Activated naive CD4-positive, alpha-beta T cell treated with anti-CD3 and anti-CD28 coated beads, Interleukin-2, amount 50 U/mL, for 24 hours (primary cell): ENCODE results near the gene DMRTA2.

Source experiments
- H3K27ac Mint-ChIP-seq: one replicate; pipeline ENCODE4 v1.8.0; 2021; ENCODE audit warnings: mild to moderate bottlenecking, mixed read lengths
- H3K27me3 Mint-ChIP-seq: one replicate; pipeline ENCODE4 v1.8.0; 2021; ENCODE audit warnings: mixed read lengths
- H3K36me3 Mint-ChIP-seq: one replicate; pipeline ENCODE4 v1.8.0; 2021; ENCODE audit warnings: mixed read lengths
- H3K4me1 Mint-ChIP-seq: one replicate; pipeline ENCODE4 v1.8.0; 2021; ENCODE audit warnings: mixed read lengths
- H3K4me3 Mint-ChIP-seq: one replicate; pipeline ENCODE4 v1.8.0; 2021; ENCODE audit warnings: mild to moderate bottlenecking, mixed read lengths
- H3K9me3 Mint-ChIP-seq: one replicate; pipeline ENCODE4 v1.8.0; 2021; ENCODE audit warnings: mixed read lengths

Gene DMRTA2

DNA sequence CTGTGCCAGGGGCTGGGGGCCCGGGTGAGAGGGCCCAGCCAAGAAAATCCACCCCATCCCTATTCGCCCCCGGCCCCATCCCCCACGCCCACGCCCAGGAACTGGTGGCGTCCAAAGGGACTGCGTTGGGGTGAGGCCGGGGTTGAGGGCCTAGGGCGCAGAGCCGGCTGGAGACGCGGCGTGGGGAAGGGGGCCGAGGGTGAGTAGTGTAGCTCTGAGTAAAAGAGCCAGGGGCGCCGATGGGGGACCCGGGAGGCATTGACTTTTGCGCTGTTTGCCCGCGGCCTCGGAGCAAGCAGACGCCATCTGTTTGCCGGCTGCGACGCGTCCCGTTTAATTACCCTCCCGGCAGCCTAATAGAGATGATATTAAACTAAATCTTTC is 3.5 kb upstream of the DMRTA2 start:
- H3K27me3 Mint-ChIP-seq: peaks cover 73% of the 10 kb centered on the region
- no peak overlapping the region for H3K27ac Mint-ChIP-seq
- H3K9me3 Mint-ChIP-seq: no peaks in the 10 kb centered on the region
- H3K4me1 Mint-ChIP-seq: peaks cover 51% of the 10 kb centered on the region
- H3K36me3 Mint-ChIP-seq: no peaks in the 10 kb centered on the region
- H3K4me3 Mint-ChIP-seq: no peak overlapping the region

DNA sequence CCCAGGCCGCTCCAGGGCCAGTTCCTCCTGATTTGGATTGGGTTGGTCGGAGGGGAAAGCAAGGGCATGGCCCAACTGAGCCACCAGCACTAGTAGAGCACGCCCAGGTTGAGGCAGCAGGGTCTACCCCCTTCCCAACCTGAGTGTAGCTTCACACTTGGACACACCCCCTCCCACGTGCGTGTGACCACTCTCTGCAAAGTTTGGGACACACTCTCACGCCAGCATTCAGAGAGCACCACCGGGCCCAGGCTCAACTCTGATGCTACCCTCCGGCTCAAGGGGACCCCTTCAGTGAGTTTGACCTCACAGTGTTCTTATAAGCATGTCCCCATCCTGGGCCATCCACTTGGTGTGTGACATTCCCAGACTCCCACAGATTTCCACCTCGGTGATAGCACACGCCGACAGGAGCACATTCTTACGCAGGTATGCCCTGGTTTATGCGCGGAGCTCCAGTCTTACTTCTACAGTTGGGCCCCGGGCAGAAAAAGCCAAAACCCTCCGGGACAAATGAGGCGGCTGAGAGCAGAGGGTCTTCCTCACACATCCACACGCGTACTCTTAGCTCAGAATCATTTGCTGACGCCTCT is 3.0 kb upstream of the DMRTA2 start:
- peak overlapping the region; percentile 15 for H3K4me3 Mint-ChIP-seq
- H3K27me3 Mint-ChIP-seq: peaks cover 74% of the 10 kb centered on the region
- H3K36me3 Mint-ChIP-seq: no peaks in the 10 kb centered on the region
- peaks cover 54% of the 10 kb centered on the region for H3K4me1 Mint-ChIP-seq
- no peaks in the 10 kb centered on the region for H3K9me3 Mint-ChIP-seq
- no peak overlapping the region for H3K27ac Mint-ChIP-seq

DNA sequence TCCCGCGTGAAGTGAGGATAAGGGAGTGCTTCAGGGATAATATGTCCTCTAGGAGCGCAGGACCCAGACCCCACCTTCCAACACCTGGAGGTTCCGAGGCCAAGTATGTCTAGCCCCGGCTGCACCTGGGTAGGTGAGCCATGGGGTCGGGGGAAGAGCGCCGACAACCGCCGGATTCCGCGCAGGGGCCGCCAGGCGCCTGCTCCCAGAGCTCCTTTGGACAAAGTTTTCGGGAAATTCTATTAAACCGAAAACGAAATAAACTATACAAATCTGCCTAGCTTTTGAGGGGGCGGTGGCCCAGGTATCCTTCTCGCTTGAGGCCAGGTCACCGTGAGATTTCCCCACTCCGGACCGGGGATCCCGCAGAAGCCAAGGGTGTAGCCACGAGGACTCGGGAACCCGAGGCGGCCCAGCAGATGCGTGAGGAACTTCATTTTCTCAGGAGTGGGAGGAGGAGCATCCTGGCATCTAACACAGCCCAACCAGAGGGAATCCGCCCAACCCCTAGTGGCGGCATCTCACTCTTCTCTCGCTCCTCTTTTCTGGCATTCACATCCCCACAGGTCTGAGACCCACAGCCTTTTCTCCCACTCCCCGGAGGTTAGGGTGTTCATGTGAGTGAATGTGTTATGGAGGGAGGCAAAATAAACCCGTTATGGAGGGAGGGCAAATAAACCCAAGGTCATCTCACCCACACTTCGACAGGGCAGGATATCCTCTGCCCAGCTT is 2.3 kb upstream of the DMRTA2 start:
- Mint-ChIP-seq H3K4me3 (peak overlapping the region; percentile 54), H3K27me3 (peaks cover 69% of the 10 kb centered on the region), H3K9me3 (no peaks in the 10 kb centered on the region), H3K4me1 (peaks cover 54% of the 10 kb centered on the region), H3K36me3 (no peaks in the 10 kb centered on the region), H3K27ac (no peak overlapping the region)

DNA sequence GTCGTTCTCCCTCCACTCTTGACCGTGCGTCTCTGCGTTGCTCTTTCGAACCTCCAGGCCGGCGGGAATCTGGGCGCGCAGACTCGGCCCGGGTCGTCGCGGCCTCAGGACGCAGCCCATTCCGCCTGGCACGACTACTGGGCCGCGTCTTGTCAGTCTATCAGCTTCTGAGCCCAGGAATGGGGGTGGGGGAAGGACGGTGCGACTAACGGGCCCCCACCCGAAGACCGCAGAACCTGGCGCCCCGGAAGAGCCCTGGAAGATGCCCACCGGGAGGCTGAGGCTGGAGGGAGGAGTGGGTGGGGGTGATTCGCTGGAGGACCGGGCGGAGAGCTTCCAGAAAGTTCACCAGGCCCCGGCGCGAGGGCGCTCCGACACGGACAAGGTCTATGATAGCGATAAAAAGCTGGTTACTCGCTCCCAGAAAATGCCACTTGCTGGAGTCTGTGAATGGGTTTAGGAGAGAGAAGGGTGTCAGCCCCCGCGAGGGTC is 1.7 kb upstream of the DMRTA2 start:
- Mint-ChIP-seq H3K4me3 (peak overlapping the region; percentile 91), H3K27me3 (peaks cover 70% of the 10 kb centered on the region), H3K27ac (peak overlapping the region; percentile 47), H3K9me3 (no peaks in the 10 kb centered on the region), H3K36me3 (no peaks in the 10 kb centered on the region), H3K4me1 (peaks cover 57% of the 10 kb centered on the region)

DNA sequence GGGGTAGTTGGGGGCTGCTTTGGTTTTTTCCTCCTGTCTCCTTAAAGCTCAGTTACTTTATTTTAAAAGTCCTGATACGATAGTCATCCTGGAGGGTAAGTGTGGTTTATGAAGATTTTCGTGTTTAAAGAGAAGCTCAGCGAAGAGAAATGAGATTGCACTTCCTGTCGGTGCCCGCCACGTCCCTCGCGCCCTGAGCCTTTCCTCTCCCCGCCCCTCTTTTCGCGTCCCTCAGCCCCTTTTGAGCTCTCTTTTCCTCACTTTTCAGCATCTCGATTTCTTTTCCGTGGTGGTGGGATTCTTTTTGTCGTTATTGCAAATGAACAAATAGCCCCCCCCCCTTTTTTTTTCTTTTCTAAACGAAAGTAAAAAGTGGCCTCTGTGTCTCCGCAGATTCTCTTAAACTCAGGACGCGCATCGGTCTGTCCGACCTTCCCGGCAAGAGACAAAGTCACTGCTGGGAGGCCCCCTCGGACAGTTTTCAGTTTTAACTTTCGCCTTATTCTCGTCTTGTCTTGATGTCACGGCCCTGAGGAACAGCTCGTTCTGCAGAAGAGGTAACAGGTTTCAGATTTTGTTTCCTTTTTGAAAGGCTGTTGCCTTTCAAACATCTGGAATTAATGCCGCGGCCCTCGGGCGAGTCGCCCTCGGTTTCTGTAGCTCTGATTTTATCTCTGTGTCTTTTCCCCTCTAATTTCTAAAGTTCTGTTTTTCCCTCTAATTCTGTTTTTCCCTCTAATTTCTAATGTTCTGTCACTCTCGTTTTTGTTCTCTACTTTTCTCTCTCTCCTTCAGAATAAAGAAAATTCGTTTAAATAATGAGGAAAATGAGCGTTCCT is 1.0 kb upstream of the DMRTA2 start:
- Mint-ChIP-seq H3K27ac (peak overlapping the region; percentile 47), H3K36me3 (no peaks in the 10 kb centered on the region), H3K4me1 (peaks cover 59% of the 10 kb centered on the region), H3K9me3 (no peaks in the 10 kb centered on the region), H3K4me3 (peak overlapping the region; percentile 91), H3K27me3 (peaks cover 69% of the 10 kb centered on the region)

DNA sequence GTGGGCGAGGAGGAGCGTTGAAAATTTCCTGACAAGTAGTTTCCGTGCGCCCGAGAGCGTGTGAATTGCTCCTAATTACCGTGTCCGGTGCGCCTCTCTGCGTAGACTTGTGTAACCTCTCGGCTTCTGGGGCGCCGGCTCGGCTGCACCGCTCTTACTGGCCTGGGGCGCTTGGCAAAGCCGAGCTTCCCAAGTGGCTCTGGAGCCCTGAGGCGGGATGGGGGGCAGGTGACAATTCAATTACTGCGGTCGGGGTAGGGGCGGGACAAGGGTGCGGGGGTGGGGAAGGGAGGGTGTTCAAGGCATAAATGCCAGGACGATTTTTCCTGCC is 392 bp upstream of the DMRTA2 start:
- peaks cover 59% of the 10 kb centered on the region for H3K4me1 Mint-ChIP-seq
- H3K27ac Mint-ChIP-seq: no peak overlapping the region

DNA sequence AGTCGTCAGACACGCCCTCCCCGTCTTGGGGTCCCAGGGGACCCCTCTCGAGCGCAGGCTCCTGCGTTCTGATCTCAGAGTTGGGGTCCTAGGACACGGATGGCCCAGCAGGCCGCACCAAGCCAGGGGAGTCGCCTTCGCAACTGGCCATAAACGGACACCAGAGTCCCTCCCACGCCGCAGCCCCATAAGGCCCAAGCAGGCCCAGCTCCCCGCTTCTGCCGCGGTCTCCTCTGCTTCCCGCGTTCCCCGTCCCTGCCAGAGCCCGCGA is 633 bp downstream of the DMRTA2 start:
- H3K4me1 Mint-ChIP-seq: peaks cover 63% of the 10 kb centered on the region
- peaks cover 61% of the 10 kb centered on the region for H3K27me3 Mint-ChIP-seq
- no peaks in the 10 kb centered on the region for H3K36me3 Mint-ChIP-seq

More for the DNA sequence above, 392 bp upstream of the DMRTA2 start:
- Mint-ChIP-seq H3K9me3 (no peaks in the 10 kb centered on the region), H3K36me3 (no peaks in the 10 kb centered on the region), H3K27me3 (peaks cover 66% of the 10 kb centered on the region), H3K4me3 (peak overlapping the region; percentile 91)

DNA sequence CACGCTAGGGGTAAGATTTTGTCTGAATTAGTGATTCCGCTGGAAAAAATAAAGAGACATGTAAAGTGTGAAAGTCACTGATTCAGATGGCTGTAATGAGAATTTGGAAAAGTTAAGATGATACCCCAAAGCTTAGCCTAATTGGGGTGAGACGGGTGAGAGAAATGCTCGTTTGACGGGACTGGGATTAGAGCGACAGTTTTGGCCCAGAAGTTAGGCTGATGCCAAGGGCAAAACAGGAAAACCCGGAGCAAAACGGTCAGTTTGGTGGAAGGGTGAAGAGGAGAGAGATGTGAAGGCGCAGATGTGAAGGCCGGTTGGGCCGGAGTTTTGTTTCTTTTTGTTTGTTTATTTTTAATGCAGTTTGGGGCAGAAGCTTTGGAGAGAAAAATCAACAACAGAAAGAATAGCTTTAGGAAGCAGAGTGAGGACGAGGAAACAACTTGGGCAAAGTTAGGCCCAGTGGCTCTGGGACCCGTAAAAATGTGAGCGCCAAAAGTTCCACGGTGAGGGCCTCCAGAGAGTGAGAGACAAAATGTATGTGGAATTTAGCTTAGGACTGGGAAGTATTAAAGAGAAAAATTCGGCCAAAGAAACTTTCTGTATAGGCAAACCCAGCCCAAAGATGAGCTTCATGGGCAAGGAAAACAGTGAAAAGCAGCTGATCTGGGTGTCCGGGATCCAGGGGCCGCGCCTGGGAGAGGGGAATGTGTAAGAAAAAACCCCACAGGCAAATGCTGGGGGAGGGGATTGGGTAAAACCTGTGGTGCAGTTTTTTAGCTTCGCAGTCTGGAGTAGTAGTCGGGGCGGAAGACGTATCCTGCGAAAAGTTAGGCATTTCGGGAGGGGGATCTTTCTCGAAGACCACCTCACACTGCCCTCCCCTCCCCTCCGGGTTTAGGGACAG is 1.2 kb downstream of the DMRTA2 start:
- no peaks in the 10 kb centered on the region for H3K9me3 Mint-ChIP-seq
- peaks cover 59% of the 10 kb centered on the region for H3K27me3 Mint-ChIP-seq
- H3K4me3 Mint-ChIP-seq: peak overlapping the region; percentile 67
- H3K4me1 Mint-ChIP-seq: peaks cover 61% of the 10 kb centered on the region
- H3K36me3 Mint-ChIP-seq: no peaks in the 10 kb centered on the region
- H3K27ac Mint-ChIP-seq: no peak overlapping the region

More for the DNA sequence above, 633 bp downstream of the DMRTA2 start:
- H3K9me3 Mint-ChIP-seq: no peaks in the 10 kb centered on the region
- no peak overlapping the region for H3K4me3 Mint-ChIP-seq
- H3K27ac Mint-ChIP-seq: no peak overlapping the region

DNA sequence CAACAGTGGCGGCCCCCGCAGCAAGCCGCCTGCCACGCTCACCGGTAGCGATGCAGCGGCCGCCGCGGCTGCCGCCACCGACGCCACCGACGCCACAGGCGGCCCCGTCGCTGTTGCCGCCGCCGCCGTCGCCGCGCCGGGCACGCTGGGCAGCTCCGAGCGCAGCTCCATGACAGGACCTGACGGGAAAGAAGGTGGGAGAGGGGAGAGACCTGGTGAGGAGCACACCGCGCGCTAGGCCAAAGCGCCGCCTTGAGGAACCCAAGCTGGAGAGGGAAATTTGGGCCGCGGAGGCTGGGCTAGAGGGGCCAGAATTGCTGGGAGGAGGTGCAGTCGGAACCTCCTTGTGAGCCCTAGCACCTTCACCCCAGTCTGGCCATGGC is 1.9 kb downstream of the DMRTA2 start:
- Mint-ChIP-seq H3K27ac (no peak overlapping the region), H3K36me3 (no peaks in the 10 kb centered on the region), H3K4me1 (peaks cover 67% of the 10 kb centered on the region), H3K9me3 (no peaks in the 10 kb centered on the region), H3K27me3 (peaks cover 62% of the 10 kb centered on the region), H3K4me3 (peak overlapping the region; percentile 27)

DNA sequence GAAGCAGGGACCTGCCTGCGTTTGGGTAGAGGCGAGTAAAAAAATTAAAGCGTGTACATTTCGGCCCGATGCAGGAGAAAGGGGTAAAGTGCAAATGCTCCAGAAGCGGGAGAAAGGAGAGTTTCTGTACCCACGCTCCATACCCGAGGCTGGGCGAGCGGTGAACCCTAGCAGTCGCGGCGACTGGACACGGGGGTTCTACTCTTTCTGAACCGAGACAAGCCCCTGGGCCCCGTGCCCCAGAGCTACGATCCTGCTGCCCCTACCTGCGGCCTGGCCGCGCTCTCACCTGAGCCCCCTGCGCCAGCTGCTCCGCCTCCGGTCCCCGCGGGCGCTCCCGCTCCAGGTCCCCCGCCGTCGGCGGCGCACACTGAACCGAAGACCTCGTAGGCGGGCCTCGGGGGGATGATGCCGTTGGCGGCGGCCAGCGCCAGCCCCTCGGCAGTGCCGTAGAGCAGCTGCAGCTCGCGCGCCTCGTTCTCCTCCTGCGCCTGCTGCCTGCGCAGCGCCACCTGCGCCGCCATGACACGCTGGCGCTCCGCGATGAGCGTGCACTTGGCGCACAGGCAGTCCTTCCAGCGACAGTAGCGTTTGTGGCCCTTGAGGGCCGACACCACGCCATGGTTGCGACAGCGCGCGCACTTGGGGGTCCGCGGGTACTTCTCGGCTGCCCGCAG is 2.4 kb downstream of the DMRTA2 start:
- Mint-ChIP-seq H3K4me3 (no peak overlapping the region), H3K36me3 (no peaks in the 10 kb centered on the region), H3K9me3 (no peaks in the 10 kb centered on the region), H3K27me3 (peaks cover 61% of the 10 kb centered on the region), H3K4me1 (peaks cover 67% of the 10 kb centered on the region), H3K27ac (no peak overlapping the region)

DNA sequence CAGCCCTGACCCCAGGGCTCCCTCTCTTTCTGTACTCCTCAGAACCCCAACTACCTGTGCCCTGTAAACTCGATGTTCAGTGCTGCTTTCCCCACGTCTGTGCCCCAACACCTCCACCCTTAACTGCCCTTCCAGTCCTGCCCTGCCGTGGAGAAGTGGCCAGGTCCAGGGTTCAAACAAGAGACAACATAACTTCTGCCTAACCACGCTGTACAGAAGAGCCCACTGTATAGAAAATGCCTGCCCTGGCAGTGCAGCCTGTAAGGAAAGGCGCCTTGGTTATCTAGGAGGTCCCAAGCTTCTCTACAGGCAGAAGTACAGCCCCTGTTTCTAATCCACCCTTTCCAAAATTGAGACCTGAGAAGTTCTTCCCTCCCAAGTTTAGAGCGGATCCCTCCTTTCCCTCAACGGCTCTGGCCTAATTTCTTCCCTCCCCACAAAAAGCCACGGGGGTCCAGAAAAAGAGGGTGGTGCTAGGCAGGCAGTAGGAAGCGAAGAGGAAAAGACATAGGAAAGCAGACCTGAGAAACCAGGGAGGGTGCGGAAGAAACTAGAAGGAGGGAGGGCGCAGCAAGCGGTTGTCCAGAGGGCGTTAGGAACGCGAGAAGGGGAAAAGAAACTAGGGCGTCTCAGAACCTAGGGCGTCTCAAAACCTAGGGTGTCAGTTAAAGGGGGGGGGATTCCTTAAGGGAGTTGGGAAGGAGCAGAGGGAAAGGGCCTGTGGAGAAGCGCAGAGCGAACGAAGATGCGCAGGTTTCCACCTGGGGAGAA is 3.2 kb downstream of the DMRTA2 start:
- peaks cover 55% of the 10 kb centered on the region for H3K27me3 Mint-ChIP-seq
- H3K4me1 Mint-ChIP-seq: peaks cover 62% of the 10 kb centered on the region
- peak overlapping the region; percentile 44 for H3K27ac Mint-ChIP-seq
- H3K4me3 Mint-ChIP-seq: no peak overlapping the region
- no peaks in the 10 kb centered on the region for H3K9me3 Mint-ChIP-seq
- no peaks in the 10 kb centered on the region for H3K36me3 Mint-ChIP-seq

DNA sequence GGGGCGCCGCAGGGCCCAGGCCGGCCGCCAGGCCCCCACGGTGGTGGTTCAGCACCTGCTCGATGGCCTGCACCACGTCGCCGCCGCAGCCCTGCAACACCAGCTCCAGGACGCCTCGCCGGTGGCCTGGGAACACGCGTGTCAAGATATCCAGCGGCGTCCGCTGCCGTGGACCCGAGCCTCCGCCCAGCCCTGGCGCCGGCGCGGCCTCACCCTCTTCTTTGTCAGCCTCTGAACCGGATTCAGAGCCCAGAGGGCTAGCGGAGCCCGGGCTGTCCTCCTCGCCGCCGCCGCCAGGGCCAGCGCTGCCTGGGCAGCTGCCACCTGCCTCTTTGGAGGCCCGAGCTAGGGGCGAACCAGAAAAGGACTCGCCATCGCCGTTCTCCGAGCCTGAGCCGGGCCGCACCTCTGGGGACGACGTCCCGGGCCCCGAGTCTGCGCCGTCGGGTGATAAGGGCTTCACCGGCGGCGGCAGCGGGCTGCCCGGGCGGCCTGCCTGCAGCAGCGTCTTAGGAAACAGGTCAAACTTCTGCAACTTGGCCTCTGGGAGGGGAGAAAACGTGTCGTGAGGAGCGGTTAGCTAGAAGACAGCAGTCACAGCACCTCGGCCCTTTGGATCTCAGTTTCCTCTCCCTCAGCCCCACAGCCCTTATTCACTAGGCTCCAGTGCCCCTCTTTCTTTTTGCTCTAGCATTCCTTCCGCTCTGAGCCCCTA is 3.9 kb downstream of the DMRTA2 start:
- Mint-ChIP-seq H3K9me3 (no peaks in the 10 kb centered on the region), H3K4me1 (peaks cover 54% of the 10 kb centered on the region), H3K27ac (no peak overlapping the region), H3K27me3 (peaks cover 56% of the 10 kb centered on the region), H3K4me3 (no peak overlapping the region), H3K36me3 (no peaks in the 10 kb centered on the region)

DNA sequence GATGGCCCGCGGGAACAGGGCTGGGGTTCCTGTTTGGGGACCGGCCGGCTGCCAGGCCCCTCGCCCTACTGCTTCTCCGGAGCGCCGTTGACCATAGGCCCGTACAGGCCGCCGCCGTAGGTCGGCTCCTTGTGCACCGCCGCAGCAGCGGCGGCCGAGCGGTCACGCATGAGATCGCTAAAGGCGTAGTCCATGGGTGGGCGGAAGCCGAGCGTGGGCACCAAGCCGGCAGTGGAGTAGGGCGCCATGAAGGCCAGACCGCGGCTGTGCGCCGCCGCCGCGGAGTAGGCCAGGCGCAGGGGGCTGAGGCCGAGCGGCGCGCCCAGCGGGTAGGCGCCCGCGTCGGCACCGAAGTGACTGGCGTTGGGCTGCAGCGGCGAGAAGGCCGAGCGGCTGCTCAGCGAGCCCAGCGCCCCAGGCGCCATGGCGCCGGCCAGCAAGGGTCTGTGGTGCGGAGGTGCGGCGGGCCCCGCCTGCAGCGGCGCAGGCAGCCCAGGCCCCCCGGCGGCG is 4.6 kb downstream of the DMRTA2 start:
- H3K27ac Mint-ChIP-seq: no peak overlapping the region
- no peaks in the 10 kb centered on the region for H3K36me3 Mint-ChIP-seq
- peaks cover 48% of the 10 kb centered on the region for H3K4me1 Mint-ChIP-seq
- no peaks in the 10 kb centered on the region for H3K9me3 Mint-ChIP-seq
- H3K27me3 Mint-ChIP-seq: peaks cover 56% of the 10 kb centered on the region
- H3K4me3 Mint-ChIP-seq: no peak overlapping the region
